ENCODE data around the gene FMN2. TPM values are rescaled to one million over a fixed set of nuclear protein-coding genes. Genes with fewer than 3 reads are reported as not detected.
A peak's percentile ranks its signal among the peaks of the same experiment; 100 is the strongest.

The FMN2 gene
- total RNA-seq, 2 donors from 2014 or later: 26.9 to 27.2 TPM

- WGBS, 2 experiments (ENCODE audit: insufficient coverage in 1 of 2, insufficient read length in 1 of 2): 94% methylated on average over 2 of the region's 2 CpGs; no CpG with 5 or more reads in 1 of the 2 experiments
- H3K27me3 Mint-ChIP-seq (ENCODE audit: insufficient read depth): no peaks in the 10 kb centered on the region
- peaks cover 9% of the 10 kb centered on the region for H3K9me3 ChIP-seq (ENCODE audit: control insufficient read depth, low read length)
Measured at GRCh38 chr1:240362826-240363225, 271.1 kb downstream of the FMN2 start.

DNA sequence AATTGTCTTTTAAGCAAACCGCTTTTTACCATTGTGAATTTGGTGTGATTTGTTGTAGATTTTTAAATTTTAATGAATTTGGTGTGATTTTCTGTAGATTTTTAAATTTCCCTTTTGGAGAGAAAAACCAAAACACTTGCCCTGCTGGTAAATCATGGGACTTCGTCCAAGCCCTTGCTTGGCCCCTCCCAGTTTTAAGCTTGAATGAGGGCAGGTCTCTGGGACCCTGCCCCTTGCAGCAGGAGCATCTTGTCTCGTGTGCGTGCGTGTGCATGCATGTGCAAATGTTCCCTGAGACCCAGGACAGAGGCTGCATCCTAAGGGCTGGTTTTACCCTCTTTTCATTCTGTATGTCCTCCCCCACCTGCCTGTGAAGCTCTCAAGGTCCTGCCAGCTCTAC, 271.6 kb downstream of the FMN2 start:
- no peaks in the 10 kb centered on the region for H3K27me3 Mint-ChIP-seq (ENCODE audit: insufficient read depth)

More at GRCh38 chr1:240362826-240363225, 271.1 kb downstream of the FMN2 start:
- no peak for DNase-seq
- Mint-ChIP-seq H3K4me3 (no peak overlapping the region), H3K27ac (no peak overlapping the region), H3K9me3 (peaks cover 4% of the 10 kb centered on the region), H3K4me1 (no peaks in the 10 kb centered on the region), H3K36me3 (ENCODE audit: low read depth) (peaks cover 44% of the 10 kb centered on the region)
- no peak for TF ChIP-seq CTCF (conservative IDR thresholded peaks at IDR 0.05)
- H3K4me1 ChIP-seq (ENCODE audit: control insufficient read depth, insufficient read depth, low read length): no peaks in the 10 kb centered on the region
- H3K9ac ChIP-seq (ENCODE audit: extremely low read depth, low read length, poor library complexity, severe bottlenecking): no peak overlapping the region
- H3K4me3 ChIP-seq (ENCODE audit: low read length): no peak overlapping the region
- peaks cover 64% of the 10 kb centered on the region for H3K36me3 ChIP-seq (ENCODE audit: control insufficient read depth, insufficient read depth, low read length)
- no peaks in the 10 kb centered on the region for H3K27me3 ChIP-seq (ENCODE audit: control insufficient read depth, insufficient read depth, low read length, poor library complexity, severe bottlenecking)
- H3K27ac ChIP-seq (ENCODE audit: low read depth, low read length): no peak overlapping the region

GRCh38 chr1:240363914-240364313, 272.2 kb downstream of the FMN2 start:
- peaks cover 58% of the 10 kb centered on the region for H3K36me3 ChIP-seq (ENCODE audit: control insufficient read depth, insufficient read depth, low read length)
- H3K27ac ChIP-seq (ENCODE audit: low read depth, low read length): no peak overlapping the region
- peaks cover 9% of the 10 kb centered on the region for H3K9me3 ChIP-seq (ENCODE audit: control insufficient read depth, low read length)
- no peaks in the 10 kb centered on the region for H3K27me3 Mint-ChIP-seq (ENCODE audit: insufficient read depth)
- H3K36me3 Mint-ChIP-seq (ENCODE audit: low read depth): peaks cover 36% of the 10 kb centered on the region
- no peak overlapping the region for H3K4me3 Mint-ChIP-seq
- no peaks in the 10 kb centered on the region for H3K4me1 Mint-ChIP-seq
- H3K9me3 Mint-ChIP-seq: peaks cover 4% of the 10 kb centered on the region
- H3K9ac ChIP-seq (ENCODE audit: extremely low read depth, low read length, poor library complexity, severe bottlenecking): no peak overlapping the region
- no peak for DNase-seq
- no peak overlapping the region for H3K27ac Mint-ChIP-seq
- WGBS, 2 experiments (ENCODE audit: insufficient coverage in 1 of 2, insufficient read length in 1 of 2): 89 to 92% methylated on average over 2 to 3 of the region's 3 CpGs
- H3K4me3 ChIP-seq (ENCODE audit: low read length): no peak overlapping the region
- H3K27me3 ChIP-seq (ENCODE audit: control insufficient read depth, insufficient read depth, low read length, poor library complexity, severe bottlenecking): no peaks in the 10 kb centered on the region
- no peak for TF ChIP-seq CTCF (conservative IDR thresholded peaks at IDR 0.05)
- H3K4me1 ChIP-seq (ENCODE audit: control insufficient read depth, insufficient read depth, low read length): no peaks in the 10 kb centered on the region

More for the DNA sequence above, 271.6 kb downstream of the FMN2 start:
- Histone ChIP-seq H3K9ac (ENCODE audit: extremely low read depth, low read length, poor library complexity, severe bottlenecking) (no peak overlapping the region), H3K4me1 (ENCODE audit: control insufficient read depth, insufficient read depth, low read length) (no peaks in the 10 kb centered on the region), H3K9me3 (ENCODE audit: control insufficient read depth, low read length) (peaks cover 9% of the 10 kb centered on the region), H3K4me3 (ENCODE audit: low read length) (no peak overlapping the region), H3K27me3 (ENCODE audit: control insufficient read depth, insufficient read depth, low read length, poor library complexity, severe bottlenecking) (no peaks in the 10 kb centered on the region), H3K27ac (ENCODE audit: low read depth, low read length) (no peak overlapping the region), H3K36me3 (ENCODE audit: control insufficient read depth, insufficient read depth, low read length) (peaks cover 59% of the 10 kb centered on the region)
- peaks cover 40% of the 10 kb centered on the region for H3K36me3 Mint-ChIP-seq (ENCODE audit: low read depth)
- H3K9me3 Mint-ChIP-seq: peaks cover 4% of the 10 kb centered on the region
- no peaks in the 10 kb centered on the region for H3K4me1 Mint-ChIP-seq
- peak; percentile 58 for DNase-seq
- TF ChIP-seq CTCF (conservative IDR thresholded peaks at IDR 0.05): peak; percentile 53
- H3K4me3 Mint-ChIP-seq: no peak overlapping the region
- H3K27ac Mint-ChIP-seq: no peak overlapping the region
- WGBS, 2 experiments (ENCODE audit: insufficient coverage in 1 of 2, insufficient read length in 1 of 2): 89 to 92% methylated on average over 4 to 5 of the region's 5 CpGs

Data from endodermal cell (in vitro differentiated cells).